Measurements from ENCODE around the gene RNF169.

RNF169 gene, protein sequence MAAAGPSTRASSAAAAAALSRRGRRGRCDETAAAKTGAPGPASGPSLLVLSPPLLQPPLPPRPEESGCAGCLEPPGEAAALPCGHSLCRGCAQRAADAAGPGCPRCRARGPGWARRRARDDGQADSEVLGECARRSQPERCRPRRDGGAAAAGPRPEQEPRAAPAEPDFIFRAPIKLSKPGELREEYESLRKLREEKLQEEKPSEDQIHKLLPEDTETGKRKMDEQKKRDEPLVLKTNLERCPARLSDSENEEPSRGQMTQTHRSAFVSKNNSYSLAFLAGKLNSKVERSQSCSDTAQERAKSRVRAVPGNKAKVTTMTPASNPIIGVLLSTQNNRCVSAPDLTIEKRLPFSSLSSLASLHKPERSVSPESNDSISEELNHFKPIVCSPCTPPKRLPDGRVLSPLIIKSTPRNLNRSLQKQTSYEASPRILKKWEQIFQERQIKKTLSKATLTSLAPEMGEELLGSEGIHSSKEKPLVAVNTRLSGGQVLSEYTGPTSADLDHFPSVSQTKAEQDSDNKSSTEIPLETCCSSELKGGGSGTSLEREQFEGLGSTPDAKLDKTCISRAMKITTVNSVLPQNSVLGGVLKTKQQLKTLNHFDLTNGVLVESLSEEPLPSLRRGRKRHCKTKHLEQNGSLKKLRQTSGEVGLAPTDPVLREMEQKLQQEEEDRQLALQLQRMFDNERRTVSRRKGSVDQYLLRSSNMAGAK
- total RNA-seq, result 134 to 135 reads per million in 2 donors

DNA sequence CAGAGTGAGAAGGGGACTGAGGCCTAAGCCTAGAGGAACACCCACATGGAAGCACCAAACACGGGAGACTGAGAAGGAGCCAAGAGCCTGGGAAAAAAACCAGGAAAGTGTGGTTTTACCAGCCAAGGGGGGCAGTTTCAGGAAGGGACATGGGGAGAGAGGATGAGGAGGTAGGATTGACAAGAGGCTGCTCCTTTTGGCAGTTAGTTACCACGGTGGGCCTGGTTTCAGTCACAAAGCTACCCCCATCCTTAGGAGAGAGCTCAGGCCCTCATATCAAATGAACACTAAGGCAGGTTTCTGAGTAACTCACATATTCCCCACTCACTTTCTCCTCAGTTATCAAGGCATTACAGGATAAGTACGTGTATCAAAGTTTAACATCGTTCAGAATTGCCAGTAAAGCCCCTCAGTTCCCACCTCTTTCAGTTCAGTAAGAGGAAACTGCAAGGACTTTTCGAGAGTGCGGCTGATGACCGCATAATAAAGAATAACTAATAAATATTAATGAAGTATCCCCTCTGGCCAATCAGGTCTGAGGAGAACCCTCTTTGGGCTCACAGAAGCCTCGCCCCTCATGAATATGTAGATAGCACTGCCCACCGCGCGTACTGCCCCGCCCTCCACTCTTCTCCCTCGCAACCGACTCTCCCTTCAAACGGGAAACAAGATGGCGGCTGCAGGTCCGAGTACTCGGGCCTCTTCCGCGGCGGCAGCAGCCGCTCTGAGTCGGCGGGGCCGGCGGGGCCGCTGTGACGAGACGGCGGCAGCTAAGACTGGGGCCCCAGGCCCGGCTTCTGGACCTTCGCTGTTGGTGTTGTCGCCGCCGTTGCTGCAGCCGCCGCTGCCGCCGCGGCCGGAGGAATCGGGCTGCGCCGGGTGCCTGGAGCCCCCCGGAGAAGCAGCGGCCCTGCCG is at the start of gene RNF169:
RNF169 (plus strand) TSS at position 639 of the 916 bp plus-strand sequence; CDS start at position 671, 32 bp downstream.
- DNase-seq, result peak; percentile 66

DNA sequence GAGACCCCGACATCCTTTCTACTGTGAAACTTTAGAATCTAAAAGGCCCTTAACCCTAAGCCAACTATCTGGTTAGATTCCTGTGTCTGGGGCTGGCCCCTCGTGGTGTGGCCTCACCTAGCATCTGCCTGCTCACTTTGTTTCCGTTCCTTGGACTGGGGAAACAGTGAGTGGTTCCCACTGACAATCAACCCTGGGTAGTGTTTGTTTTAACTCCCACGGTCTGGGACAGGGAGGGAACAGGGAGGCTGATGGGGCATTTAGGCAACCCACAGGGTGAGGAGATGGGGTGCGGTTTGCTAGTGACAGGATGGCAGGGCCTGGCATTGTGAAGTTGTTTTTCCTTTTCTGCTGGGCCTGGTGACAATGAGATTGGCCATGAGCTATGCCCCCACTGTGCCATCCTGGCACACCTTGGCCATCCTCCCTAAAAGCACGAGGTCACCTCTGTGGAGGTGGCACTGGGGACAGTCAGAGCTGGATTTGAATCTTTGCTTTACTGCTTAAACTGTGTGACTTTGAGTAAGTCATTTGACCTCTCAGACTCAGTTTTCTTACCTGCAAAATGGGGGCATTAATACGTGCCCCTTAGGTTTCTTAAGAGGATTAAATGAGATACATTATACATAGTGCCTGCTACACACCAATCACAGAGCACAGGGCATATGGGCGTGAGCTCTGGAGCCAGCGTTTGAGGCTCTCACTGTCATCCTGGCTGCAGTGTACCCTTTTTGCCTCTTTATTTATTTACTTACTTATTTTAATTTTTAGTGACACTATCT is 48.8 kb upstream of the RNF169 start:
- no peak for DNase-seq

DNA sequence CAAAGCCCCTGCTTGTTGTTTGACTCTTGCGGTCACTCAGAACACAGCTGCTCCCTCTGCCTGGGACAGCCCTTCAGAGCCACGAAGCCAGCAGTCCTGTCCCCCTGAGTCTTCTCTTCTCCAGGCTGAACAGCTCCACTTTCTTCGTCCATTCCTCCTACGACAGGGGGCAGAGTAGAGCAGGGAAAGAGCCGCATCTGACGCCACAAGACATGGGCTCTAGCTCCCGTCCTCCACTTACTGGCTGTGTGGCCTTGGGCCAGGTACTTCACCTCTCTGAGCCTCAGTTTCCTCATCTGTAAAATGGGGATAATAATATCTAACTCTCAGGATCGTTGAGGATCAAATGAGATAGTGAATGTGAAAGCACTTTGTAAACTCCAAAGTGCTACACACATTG is 47.3 kb upstream of the RNF169 start:
- no peak for DNase-seq

DNA sequence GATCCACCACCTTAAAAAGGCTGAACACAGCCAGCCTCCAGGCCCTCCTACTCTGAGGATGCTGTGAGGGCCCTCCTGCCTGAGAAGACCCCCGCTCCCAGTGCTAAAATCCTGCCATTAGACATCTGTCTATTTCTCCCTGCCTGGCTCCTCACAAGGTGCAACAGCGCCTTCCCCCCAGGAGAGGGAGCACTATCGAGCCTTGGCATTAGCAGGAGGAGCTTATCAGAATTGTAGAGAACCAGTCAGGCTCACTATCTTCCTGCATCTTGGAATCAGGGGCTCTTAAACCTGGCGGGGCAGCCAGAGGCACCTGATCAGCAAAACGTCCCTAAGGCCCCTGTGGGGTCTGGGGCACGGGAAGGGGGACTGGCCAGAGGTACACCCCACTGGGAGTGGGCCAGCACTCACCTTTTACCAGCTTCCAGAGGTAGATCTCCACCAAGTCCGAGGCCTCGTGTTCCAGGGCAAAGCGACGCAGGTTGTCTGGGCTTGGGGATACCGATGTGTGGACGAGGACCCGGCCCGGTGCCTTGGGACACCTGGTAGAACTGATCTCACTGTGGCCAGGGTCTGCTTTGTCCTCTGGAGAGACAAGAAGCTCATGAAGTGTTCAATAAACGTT is 46.2 kb upstream of the RNF169 start:
- no peak for DNase-seq

DNA sequence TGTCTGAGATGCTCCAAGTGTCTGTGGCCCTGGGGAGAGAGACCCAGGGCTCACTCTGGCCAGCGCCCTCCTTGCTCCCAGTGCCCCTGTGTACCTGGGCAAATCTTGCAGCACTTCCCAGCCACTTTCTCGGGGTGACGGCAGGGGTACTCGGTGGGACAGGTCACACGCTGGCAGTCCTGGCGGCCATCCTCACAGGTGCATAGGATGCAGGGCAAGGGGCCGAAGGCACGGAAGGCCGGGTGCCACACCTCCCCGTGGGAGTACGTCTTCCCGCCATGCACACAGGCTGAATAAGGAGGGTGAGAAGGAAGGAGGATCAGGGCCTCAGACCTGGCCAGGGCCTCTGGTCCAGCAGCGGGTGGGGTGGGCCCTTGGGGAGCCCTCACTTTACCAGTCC is 45.4 kb upstream of the RNF169 start:
- no peak for DNase-seq

DNA sequence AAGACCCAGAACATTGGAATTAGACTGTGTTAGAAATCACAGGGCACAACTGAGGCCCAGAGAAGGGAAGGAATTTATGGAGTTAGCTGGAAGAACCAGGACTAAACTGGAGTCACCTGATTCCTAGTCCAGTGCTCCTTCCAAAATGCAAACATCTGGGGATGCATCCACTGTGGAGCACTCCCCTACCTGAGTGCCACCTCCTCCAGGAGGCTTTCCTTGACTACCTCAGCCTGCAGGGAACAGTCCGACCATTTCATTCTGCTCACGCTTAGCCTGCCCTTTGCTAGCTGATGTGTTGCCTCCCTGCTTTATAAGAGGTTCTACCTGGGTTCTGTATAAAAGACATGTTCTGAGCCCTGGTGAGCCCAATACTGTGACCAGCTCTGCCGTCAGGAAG is 41.5 kb upstream of the RNF169 start:
- DNase-seq, result no peak

DNA sequence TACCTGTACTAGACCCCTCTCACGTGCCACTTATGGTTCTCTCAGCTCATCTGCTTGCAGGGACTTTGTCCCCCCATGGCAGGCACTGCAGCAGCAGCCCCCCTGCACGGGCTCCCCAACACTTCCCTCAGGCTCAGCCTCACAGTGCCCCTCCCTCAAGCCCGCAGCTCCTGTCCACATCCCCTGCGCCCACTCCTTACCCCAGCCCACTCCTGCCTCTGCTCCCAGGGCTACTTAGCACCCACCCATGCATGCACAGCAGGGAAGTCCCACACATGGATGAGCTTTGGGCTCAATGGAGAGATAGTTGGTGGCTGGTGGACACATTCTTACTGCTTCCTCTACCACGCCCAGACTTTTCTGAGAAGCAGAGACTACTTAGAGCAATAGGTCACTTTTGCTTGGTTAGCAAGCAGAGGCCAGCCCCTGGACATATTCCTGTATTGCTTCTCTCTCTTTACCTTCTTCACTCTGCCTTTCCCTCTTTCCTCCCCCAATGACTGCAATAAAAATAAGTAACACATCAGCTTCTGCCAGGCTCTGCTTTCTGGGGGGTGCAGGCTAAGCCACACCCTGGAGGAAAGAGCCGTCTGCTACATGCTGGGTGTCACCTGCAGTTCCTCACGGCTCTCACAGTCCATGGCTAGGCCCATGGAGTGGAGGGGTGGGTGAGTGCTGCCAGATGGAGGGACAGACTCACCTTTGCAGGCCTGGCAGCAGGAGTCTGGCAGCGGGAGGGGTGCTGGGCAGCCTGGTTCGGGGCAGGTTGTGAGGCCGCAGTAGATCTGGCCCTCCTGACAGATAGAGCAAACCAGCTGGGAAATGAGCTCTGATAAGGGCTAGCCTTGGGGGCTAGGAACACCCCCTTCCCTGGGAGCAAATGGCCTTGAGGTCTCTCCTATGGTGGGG is 40.8 kb upstream of the RNF169 start:
- DNase-seq, result no peak

DNA sequence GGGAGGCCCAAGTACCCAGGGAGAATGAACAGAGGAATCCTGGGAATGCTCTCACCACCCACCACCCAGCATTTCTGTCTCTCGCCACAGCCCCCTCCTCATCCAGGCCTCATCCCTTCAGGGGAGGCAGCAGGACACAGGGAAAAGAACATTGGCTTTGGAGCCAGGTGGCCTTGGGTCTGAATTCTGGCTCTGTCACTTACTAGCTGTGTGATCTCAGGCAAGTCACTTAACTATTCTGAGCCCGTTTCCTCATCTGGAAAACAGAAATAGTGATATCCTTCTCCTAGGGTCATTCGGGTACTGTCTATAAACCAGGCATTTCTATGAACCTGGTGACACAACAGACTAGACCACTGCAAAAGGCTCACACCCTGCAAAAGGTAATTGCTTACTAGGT is 39.5 kb upstream of the RNF169 start:
- no peak for DNase-seq

DNA sequence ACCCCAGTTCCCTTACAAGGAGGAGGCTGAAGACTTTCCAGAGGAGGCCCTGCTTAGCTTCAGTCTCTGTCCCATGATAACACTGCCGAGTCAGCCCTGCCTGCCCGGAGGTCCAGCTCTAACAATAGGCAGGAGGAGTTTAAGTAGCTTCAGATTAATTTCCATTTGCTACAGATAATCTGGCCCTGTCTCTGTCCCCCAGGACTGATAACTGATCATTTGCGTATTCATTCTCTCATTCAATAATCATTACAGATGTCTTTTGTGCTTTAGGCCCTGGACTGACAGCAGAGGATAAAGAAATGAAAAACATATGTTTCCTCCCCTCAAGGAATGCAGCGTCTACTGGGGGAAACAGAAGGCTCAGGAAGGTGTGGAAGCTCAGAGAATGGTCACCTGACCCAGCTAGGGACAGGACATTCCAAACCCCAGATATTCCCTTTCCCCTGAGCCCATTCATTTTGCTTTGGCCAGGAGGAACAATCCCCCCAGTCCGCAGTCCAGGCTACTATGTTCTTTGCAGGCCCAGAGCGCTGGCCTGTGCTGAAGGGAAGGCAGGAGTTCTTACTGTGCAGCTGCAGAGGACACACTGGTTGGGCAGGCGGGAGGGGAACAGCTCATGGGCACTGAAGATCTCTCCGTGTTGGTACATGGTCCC is 38.2 kb upstream of the RNF169 start:
- no peak for DNase-seq

DNA sequence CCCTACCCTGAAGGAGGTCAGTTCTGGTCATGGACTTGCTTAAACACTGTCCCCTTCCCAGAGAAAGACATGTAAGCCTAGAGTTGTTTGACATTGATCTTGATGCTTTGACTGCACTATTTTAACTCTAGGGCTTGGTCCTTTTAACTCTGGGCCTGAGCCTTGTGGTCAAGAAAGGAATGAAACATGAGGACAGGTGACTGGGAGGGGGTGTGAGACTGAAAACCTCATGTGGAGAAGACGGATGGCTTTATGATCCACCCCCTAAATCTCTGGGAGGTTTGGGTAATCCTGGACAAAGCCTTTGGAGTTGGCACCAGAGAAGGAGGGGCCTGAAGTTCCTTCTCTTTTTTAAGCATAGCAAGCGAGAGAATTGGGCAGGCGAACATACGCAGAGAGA is 35.0 kb upstream of the RNF169 start:
- DNase-seq, result no peak

DNA sequence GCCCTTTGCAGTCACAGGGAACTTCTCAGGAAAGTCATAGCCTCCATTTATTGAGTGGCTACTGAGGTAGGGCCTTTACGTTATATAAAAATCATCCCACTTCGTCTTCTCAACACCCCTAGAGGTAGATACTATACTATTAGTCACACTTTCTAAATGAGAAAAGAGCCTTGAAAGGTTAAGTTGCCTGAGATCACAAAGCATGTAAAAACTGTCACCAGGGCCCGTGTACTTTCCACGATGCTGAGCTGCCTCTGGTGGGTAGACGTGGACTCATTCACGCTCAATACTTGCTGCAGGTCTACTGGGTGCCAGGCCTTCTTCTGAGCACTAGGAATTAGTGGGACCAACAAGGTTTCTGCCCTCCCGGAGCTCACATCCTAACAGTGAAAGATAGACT is 33.7 kb upstream of the RNF169 start:
- no peak for DNase-seq

DNA sequence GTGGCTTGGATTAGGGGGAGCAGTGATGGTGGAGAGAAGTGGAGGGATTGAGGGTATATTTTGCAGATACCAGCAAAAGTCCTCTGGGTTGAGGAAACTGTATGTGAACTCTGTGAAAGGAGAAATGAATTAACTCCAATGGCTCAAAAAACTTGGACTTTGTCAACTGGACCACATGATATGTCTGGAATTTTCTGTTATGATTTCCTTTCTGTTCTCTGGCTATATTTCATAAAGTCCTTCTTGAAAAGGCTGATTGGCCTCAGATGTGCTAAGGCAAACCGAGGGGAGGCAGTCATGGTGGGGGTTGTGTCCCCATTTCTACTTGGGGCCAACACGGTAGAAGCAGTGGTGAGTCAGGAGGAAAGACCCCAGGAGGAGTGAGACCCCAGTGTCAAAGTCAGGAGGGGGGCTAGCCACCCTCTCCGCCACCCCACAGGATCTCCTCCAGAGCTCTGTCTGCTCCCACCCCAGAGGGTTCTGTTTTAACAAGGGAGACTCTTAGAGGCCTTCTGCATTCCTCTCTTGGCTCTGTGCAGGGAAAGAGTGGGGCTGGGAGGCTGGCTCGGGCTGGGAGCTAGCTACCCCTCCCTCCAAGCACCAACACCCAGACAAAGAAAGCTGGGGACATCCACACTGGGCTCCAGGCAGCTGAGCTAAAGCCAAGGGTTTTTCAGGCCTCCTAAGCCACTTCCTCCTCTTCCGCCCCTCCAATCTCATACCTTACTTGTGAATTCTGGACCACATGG is 31.3 kb upstream of the RNF169 start:
- no peak for DNase-seq

DNA sequence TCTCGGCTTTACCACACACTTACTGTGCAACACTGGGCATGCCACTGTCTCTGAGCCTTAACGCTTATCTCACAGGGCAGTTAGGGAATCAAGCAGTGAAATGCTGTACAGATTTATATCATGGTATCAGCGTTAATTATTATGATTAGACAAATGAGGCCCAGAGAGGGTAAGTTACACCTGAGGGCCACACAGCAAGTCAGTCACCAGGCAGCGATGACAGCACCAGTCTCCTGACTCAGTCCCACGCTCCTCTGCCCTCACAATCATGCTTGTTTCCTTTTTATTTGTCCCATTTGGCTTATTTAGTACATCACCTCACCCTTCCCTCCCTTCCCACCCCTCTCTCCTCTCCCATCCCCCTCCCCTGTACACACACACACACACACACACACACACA is 29.6 kb upstream of the RNF169 start:
- no peak for DNase-seq

DNA sequence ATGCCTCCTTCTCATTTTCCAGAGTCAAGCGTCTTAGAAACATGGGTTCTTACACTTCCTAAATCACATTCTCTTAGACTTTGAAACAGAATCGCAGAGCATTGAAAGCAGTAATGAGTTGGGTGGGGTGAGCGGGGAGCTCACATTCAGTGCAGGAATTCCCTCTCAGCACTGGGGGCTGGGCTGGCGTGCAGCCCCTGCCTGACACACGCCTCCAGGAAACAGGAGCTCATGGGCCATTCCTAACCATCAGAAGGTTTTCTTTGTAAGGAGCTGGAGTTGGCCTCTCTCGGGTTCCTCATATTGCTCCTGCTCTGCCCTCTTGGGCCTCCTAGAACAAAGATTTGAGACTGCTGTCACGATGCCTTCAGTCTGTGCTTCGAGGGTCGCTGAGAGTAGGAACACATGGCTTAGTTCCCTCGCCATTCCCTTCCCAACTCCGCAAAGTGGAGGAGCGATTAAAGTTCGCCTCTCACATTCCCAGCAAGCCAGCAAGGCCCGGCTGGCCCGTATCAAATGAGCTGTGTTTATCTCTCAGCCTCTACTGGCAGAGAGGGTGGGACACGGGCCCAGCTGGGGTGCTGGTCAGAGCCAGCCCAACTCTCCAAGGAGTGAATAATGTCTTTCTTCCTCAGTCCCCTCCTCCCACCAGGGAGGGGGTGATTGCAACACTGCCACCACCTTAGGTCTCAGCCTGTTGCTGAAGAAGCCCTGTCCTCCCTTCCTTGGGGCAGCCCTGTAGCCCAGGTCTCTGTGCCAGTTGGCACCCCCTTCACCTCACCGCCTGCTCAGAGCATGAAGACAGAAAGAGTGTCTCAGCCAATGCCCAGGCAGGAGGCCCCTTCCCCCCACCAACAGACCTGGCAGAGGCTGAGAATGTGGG is 27.8 kb upstream of the RNF169 start:
- DNase-seq, result no peak

DNA sequence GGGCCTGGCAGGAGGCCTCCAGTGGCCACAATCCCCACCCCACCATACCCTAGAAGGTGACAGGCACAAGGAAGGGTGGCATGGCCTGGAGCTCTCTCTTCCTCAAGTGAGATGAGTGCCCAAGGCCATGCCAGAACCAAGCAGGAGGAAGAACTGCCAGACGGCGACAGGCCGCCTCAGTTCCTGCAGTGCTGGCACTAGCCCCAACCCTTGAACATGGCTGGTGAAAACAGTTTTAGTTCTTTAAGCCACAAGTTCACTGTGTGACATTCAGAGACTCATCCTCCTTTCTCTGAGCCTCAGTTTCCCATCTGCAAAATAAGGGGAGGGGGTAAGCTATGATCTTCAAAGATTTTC is 27.2 kb upstream of the RNF169 start:
- no peak for DNase-seq

DNA sequence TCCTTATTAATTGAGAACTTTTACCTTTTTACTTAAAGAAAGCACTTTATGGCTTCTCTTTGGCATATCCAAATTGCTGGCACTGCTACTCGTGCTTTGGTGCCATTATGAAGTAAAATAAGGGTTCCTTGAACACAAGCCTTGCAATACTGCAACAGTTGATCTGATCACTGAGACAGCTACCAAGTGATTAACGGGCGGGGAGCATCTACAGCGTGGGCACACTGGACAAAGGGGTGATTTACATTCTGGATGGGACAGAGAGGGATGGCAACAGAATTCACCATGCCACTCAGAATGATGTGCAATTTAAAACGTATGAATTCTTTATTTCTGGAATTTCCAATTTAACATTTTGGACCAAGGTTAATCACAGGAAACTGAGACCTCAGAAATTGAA is 25.1 kb upstream of the RNF169 start:
- no peak for DNase-seq

DNA sequence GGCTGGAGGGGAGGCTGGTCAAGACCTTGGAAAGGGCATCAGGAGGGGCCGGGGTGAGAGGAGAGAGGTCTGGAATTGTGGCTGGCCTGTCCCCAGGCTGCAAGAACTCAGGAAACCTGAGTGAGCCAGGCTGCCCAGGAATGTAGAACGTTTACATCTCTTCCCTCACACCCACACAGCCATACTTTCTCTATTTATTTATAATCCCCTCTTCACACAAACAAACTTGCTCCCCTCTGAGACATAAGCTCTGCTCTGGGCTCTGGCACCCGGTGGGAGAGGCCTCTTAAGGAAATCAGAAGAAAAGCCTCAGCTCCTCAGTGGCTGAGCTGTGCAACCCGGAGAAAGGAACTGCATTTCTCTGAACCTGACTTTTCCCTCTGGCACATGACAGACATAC is 22.9 kb upstream of the RNF169 start:
- DNase-seq, result no peak

DNA sequence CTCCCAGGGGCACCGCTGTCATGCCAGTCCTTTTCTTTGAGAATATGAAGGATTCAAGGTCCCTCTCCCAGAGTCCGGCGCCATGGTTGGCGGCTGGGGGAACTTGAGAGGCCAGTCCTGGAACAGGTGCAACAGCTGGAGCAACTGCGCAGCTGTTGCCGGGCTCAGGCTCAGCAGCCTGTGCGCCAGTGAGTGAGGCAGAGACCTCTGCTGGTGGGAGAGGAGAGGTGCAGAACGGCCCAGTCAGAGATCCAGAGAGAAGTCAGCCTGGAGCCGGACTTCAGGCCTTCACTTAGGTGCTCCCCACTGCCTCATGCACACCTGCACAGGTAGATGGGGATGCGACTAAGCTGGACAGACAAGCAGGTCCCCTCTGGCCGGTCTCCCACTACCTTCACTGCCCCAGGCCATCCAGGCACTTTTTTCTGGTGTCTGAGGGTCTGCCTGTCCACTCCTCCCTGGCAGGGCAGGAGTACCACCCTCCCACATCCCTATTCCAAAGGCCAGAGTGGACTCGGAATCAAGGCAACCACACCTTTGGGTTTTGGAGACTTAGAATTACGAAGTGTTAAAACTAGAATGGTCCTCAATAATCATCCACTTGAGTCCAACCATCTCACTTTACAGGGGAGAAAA is 22.0 kb upstream of the RNF169 start:
- no peak for DNase-seq

Measured in activated gamma-delta T cell (primary cell).